Activated effector memory CD4-positive, alpha-beta T cell treated with anti-CD3 and anti-CD28 coated beads, Interleukin-2, amount 50 U/mL, for 16 hours (primary cell): ENCODE results near the gene DAGLA.

Source experiments
- DNase-seq: peaks from one replicate; pipeline ENCODE4 v3.0.0-alpha.2; 2020

The DAGLA gene

GRCh38 chr11:61711037-61711436 is 30.8 kb downstream of the DAGLA start:
- DNase-seq = no peak

GRCh38 chr11:61711498-61711897 is 31.3 kb downstream of the DAGLA start:
- DNase-seq = no peak

GRCh38 chr11:61712314-61712713 is 32.1 kb downstream of the DAGLA start:
- DNase-seq = no peak

GRCh38 chr11:61712846-61713245 is 32.7 kb downstream of the DAGLA start:
- no peak for DNase-seq

GRCh38 chr11:61713464-61713863 is 33.3 kb downstream of the DAGLA start:
- no peak for DNase-seq

GRCh38 chr11:61713906-61714305 is 33.7 kb downstream of the DAGLA start:
- DNase-seq = no peak

- DNase-seq = no peak
These were observed 34.1 kb downstream of the DAGLA start for GRCh38 chr11:61714316-61714715.

- no peak for DNase-seq
These were observed 34.7 kb downstream of the DAGLA start for GRCh38 chr11:61714916-61715315.

GRCh38 chr11:61715867-61716266 is 35.7 kb downstream of the DAGLA start:
- no peak for DNase-seq

GRCh38 chr11:61716478-61717285 is 36.5 kb downstream of the DAGLA start:
- no peak for DNase-seq

- no peak for DNase-seq
These were observed 37.3 kb downstream of the DAGLA start for GRCh38 chr11:61717286-61718033.

GRCh38 chr11:61718046-61718531 is 37.9 kb downstream of the DAGLA start:
- no peak for DNase-seq

GRCh38 chr11:61718621-61719302 is 38.6 kb downstream of the DAGLA start:
- DNase-seq = no peak

GRCh38 chr11:61719978-61720377 is 39.8 kb downstream of the DAGLA start:
- DNase-seq = no peak

GRCh38 chr11:61720597-61720996 is 40.4 kb downstream of the DAGLA start:
- DNase-seq = no peak

GRCh38 chr11:61724437-61724836 is 44.2 kb downstream of the DAGLA start:
- DNase-seq = no peak

GRCh38 chr11:61725781-61726231 is 45.6 kb downstream of the DAGLA start:
- DNase-seq = no peak

GRCh38 chr11:61726775-61727174 is 46.6 kb downstream of the DAGLA start:
- DNase-seq = no peak

- DNase-seq = no peak
These were observed 47.2 kb downstream of the DAGLA start for GRCh38 chr11:61727401-61727811.

- no peak for DNase-seq
These were observed 48.1 kb downstream of the DAGLA start for GRCh38 chr11:61728066-61728939.

- DNase-seq = no peak
These were observed 48.7 kb downstream of the DAGLA start for GRCh38 chr11:61728940-61729219.

GRCh38 chr11:61730240-61730994 is 50.2 kb downstream of the DAGLA start:
- DNase-seq = no peak
